ENCODE data around the gene SLC35B1. TPM values are rescaled to one million over a fixed set of nuclear protein-coding genes. Genes with fewer than 3 reads are reported as not detected.

SLC35B1 gene
- total and polyA plus RNA-seq, 10 of the 15 experiments (the other 5 are each of a cell fraction or from before 2014, with no cell fraction given) = 40.0 to 113 (median 51.6) TPM

DNA sequence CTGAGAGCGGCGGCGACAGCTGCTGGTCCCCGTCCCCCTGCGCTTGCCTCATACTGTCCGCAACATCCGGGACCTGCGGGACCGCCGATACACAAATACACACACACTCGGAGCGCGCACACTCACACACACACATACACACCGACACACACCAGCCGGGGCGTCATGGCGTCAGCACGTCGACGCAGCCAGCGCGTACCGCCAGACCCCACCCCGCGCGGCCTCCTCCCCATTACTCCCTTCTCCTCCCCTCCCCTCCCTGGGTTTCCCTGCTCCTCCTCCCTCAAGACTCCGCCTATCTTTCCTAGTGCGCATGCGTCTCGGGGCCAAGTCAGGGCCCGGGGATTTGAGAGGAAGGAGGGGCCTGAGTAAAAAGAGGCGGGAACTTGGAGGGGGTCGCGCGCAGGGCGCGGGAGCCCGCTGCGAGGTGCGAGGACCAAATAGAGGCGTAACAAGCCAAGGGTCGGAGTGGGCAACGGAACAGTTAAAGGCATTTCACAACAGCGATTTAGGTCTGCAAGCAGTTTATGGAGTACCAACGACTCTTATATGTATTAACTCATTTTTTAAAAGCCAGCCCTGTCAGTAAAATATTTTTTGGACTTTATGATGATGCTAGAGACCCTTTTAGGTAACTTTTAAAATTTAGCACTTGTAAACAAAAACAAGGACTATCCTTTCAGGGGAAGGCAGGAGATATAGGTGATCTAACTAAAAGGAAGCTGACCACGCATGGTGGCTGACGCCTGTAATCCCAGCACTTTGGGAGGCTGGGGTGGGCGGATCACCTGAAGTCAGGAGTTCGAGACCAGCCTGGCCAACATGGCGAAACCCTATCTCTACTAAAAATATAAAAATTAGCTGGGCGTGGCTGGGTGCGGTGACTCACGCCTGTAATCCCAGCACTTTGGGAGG, 29.6 kb downstream of the SLC35B1 start, which contains the start of gene SPOP (continued):
- TF ChIP-seq RCOR1 (conservative IDR thresholded peaks at IDR 0.05; ENCODE audit: low read depth, low read length) = no peak
- no peak for TF ChIP-seq ZNF24 (IDR thresholded peaks at IDR 0.05)
- no peak for TF ChIP-seq ZNF207 (IDR thresholded peaks at IDR 0.05; ENCODE audit: borderline replicate concordance)
- TF ChIP-seq, protein P1, sequence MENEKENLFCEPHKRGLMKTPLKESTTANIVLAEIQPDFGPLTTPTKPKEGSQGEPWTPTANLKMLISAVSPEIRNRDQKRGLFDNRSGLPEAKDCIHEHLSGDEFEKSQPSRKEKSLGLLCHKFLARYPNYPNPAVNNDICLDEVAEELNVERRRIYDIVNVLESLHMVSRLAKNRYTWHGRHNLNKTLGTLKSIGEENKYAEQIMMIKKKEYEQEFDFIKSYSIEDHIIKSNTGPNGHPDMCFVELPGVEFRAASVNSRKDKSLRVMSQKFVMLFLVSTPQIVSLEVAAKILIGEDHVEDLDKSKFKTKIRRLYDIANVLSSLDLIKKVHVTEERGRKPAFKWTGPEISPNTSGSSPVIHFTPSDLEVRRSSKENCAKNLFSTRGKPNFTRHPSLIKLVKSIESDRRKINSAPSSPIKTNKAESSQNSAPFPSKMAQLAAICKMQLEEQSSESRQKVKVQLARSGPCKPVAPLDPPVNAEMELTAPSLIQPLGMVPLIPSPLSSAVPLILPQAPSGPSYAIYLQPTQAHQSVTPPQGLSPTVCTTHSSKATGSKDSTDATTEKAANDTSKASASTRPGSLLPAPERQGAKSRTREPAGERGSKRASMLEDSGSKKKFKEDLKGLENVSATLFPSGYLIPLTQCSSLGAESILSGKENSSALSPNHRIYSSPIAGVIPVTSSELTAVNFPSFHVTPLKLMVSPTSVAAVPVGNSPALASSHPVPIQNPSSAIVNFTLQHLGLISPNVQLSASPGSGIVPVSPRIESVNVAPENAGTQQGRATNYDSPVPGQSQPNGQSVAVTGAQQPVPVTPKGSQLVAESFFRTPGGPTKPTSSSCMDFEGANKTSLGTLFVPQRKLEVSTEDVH (IDR thresholded peaks at IDR 0.05; ENCODE audit: low read depth, partially characterized antibody) = no peak
- TF ChIP-seq, protein P2, sequence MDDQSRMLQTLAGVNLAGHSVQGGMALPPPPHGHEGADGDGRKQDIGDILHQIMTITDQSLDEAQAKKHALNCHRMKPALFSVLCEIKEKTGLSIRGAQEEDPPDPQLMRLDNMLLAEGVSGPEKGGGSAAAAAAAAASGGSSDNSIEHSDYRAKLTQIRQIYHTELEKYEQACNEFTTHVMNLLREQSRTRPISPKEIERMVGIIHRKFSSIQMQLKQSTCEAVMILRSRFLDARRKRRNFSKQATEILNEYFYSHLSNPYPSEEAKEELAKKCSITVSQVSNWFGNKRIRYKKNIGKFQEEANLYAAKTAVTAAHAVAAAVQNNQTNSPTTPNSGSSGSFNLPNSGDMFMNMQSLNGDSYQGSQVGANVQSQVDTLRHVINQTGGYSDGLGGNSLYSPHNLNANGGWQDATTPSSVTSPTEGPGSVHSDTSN (IDR thresholded peaks at IDR 0.05; ENCODE audit: insufficient replicate concordance, low read depth, low read length) = no peak
- TF ChIP-seq, protein P3, sequence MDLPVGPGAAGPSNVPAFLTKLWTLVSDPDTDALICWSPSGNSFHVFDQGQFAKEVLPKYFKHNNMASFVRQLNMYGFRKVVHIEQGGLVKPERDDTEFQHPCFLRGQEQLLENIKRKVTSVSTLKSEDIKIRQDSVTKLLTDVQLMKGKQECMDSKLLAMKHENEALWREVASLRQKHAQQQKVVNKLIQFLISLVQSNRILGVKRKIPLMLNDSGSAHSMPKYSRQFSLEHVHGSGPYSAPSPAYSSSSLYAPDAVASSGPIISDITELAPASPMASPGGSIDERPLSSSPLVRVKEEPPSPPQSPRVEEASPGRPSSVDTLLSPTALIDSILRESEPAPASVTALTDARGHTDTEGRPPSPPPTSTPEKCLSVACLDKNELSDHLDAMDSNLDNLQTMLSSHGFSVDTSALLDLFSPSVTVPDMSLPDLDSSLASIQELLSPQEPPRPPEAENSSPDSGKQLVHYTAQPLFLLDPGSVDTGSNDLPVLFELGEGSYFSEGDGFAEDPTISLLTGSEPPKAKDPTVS (IDR thresholded peaks at IDR 0.05; ENCODE audit: low read depth, low read length) = no peak
- peak; percentile 95 for TF ChIP-seq CREM (IDR thresholded peaks at IDR 0.05; ENCODE audit: low read depth)
- TF ChIP-seq, protein P4, sequence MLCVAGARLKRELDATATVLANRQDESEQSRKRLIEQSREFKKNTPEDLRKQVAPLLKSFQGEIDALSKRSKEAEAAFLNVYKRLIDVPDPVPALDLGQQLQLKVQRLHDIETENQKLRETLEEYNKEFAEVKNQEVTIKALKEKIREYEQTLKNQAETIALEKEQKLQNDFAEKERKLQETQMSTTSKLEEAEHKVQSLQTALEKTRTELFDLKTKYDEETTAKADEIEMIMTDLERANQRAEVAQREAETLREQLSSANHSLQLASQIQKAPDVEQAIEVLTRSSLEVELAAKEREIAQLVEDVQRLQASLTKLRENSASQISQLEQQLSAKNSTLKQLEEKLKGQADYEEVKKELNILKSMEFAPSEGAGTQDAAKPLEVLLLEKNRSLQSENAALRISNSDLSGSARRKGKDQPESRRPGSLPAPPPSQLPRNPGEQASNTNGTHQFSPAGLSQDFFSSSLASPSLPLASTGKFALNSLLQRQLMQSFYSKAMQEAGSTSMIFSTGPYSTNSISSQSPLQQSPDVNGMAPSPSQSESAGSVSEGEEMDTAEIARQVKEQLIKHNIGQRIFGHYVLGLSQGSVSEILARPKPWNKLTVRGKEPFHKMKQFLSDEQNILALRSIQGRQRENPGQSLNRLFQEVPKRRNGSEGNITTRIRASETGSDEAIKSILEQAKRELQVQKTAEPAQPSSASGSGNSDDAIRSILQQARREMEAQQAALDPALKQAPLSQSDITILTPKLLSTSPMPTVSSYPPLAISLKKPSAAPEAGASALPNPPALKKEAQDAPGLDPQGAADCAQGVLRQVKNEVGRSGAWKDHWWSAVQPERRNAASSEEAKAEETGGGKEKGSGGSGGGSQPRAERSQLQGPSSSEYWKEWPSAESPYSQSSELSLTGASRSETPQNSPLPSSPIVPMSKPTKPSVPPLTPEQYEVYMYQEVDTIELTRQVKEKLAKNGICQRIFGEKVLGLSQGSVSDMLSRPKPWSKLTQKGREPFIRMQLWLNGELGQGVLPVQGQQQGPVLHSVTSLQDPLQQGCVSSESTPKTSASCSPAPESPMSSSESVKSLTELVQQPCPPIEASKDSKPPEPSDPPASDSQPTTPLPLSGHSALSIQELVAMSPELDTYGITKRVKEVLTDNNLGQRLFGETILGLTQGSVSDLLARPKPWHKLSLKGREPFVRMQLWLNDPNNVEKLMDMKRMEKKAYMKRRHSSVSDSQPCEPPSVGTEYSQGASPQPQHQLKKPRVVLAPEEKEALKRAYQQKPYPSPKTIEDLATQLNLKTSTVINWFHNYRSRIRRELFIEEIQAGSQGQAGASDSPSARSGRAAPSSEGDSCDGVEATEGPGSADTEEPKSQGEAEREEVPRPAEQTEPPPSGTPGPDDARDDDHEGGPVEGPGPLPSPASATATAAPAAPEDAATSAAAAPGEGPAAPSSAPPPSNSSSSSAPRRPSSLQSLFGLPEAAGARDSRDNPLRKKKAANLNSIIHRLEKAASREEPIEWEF (IDR thresholded peaks at IDR 0.05; ENCODE audit: insufficient replicate concordance, low read depth, low read length) = no peak
- TF ChIP-seq BRCA1 (IDR thresholded peaks at IDR 0.05; ENCODE audit: low read depth, low read length) = no peak
- TF ChIP-seq, protein P5, sequence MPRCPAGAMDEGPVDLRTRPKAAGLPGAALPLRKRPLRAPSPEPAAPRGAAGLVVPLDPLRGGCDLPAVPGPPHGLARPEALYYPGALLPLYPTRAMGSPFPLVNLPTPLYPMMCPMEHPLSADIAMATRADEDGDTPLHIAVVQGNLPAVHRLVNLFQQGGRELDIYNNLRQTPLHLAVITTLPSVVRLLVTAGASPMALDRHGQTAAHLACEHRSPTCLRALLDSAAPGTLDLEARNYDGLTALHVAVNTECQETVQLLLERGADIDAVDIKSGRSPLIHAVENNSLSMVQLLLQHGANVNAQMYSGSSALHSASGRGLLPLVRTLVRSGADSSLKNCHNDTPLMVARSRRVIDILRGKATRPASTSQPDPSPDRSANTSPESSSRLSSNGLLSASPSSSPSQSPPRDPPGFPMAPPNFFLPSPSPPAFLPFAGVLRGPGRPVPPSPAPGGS (IDR thresholded peaks at IDR 0.05; ENCODE audit: borderline replicate concordance, insufficient read depth, low read depth, low read length, poor library complexity, severe bottlenecking) = no peak
- TF ChIP-seq BMI1 (IDR thresholded peaks at IDR 0.05; ENCODE audit: borderline replicate concordance) = no peak
- peak; percentile 91; the same call in 1 of the 2 replicates for TF ChIP-seq BACH1 (IDR thresholded peaks at IDR 0.05; ENCODE audit: borderline replicate concordance)
- peak; percentile 75 for TF ChIP-seq TCF12 (IDR thresholded peaks at IDR 0.05; ENCODE audit: low read depth, low read length)
- peak; percentile 65; the same call in 1 of the 3 replicates for TF ChIP-seq POU2F2 (IDR thresholded peaks at IDR 0.05; ENCODE audit: borderline replicate concordance, low read depth, low read length)
- TF ChIP-seq MEF2B (IDR thresholded peaks at IDR 0.05; ENCODE audit: partially characterized antibody, poor library complexity, severe bottlenecking) = peak; percentile 40
